ENCODE results near the gene TTLL11. TPM values are rescaled to one million over a fixed set of nuclear protein-coding genes. Genes with fewer than 3 reads are reported as not detected.
A peak's percentile ranks its signal among the peaks of the same experiment; 100 is the strongest.

Gene TTLL11
- total RNA-seq, 2 experiments from 2014 or later: 3.3 to 6.9 TPM

- Histone ChIP-seq H2AFZ (ENCODE audit: low read length) (no peak overlapping the region), H3K4me3 (ENCODE audit: low read depth, low read length, poor library complexity, severe bottlenecking) (no peak overlapping the region), H3K9me2 (ENCODE audit: insufficient read depth, low read length) (no peaks in the 10 kb centered on the region), H3K4me1 (ENCODE audit: insufficient read depth, low read length, poor library complexity, severe bottlenecking) (peaks cover 32% of the 10 kb centered on the region), H4K20me1 (ENCODE audit: insufficient read depth, low read length) (no peaks in the 10 kb centered on the region), H3K36me3 (ENCODE audit: insufficient read depth, low read length) (no peaks in the 10 kb centered on the region), H3K27ac (ENCODE audit: low read depth, low read length, poor library complexity, severe bottlenecking) (no peak overlapping the region), H3K79me2 (ENCODE audit: insufficient read depth, low read depth, low read length) (no peaks in the 10 kb centered on the region), H3K9me3 (ENCODE audit: low read length) (no peaks in the 10 kb centered on the region), H3K4me2 (ENCODE audit: low read length) (no peak overlapping the region)
- no TSS peak for BruUV-seq (replicated peaks)
- no peak for DNase-seq (ENCODE audit: low spot score)
- no peak for TF ChIP-seq EZH2phosphoT487 (IDR thresholded peaks at IDR 0.05; ENCODE audit: borderline replicate concordance, low read depth, low read length)
- TF ChIP-seq CTCF (conservative IDR thresholded peaks at IDR 0.05; ENCODE audit: low read length): no peak
- ChIA-PET CTCF (ENCODE audit: unreplicated experiment) (interaction anchor here (1.0 kb wide), 2 partner anchors 313 to 852 kb away, joined by 3 read pairs; no protein-coding TSS in a partner anchor), POLR2A (interaction anchor here (0.9 kb wide), 1 partner anchor 1463 kb away, joined by 3 read pairs; no protein-coding TSS in a partner anchor)
- intact Hi-C loops (cut with micrococcal nuclease; ENCODE audit: unreplicated experiment): no loop called here
Measured at GRCh38 chr9:121996783-121997182, 96.3 kb downstream of the TTLL11 start.

- H3K79me2 ChIP-seq (ENCODE audit: insufficient read depth, low read depth, low read length): no peaks in the 10 kb centered on the region
- DNase-seq (ENCODE audit: low spot score): no peak
- no peaks in the 10 kb centered on the region for H3K36me3 ChIP-seq (ENCODE audit: insufficient read depth, low read length)
- no peaks in the 10 kb centered on the region for H3K9me2 ChIP-seq (ENCODE audit: insufficient read depth, low read length)
- no peak overlapping the region for H3K4me3 ChIP-seq (ENCODE audit: low read depth, low read length, poor library complexity, severe bottlenecking)
- no peak overlapping the region for H3K27ac ChIP-seq (ENCODE audit: low read depth, low read length, poor library complexity, severe bottlenecking)
- ChIA-PET CTCF (ENCODE audit: unreplicated experiment) (interaction anchor here (1.0 kb wide), 1 partner anchor 312 kb away, joined by 3 read pairs; no protein-coding TSS in a partner anchor), POLR2A (interaction anchor here (0.7 to 0.9 kb wide), 2 partner anchors 171 to 1464 kb away, joined by 3 read pairs; no protein-coding TSS in a partner anchor)
- no TSS peak for BruUV-seq (replicated peaks)
- intact Hi-C loops (cut with micrococcal nuclease; ENCODE audit: unreplicated experiment): no loop called here
- H3K4me2 ChIP-seq (ENCODE audit: low read length): no peak overlapping the region
- H4K20me1 ChIP-seq (ENCODE audit: insufficient read depth, low read length): no peaks in the 10 kb centered on the region
- H3K4me1 ChIP-seq (ENCODE audit: insufficient read depth, low read length, poor library complexity, severe bottlenecking): peaks cover 40% of the 10 kb centered on the region
- H3K9me3 ChIP-seq (ENCODE audit: low read length): no peaks in the 10 kb centered on the region
- H2AFZ ChIP-seq (ENCODE audit: low read length): no peak overlapping the region
- TF ChIP-seq CTCF (conservative IDR thresholded peaks at IDR 0.05; ENCODE audit: low read length) (no peak), EZH2phosphoT487 (IDR thresholded peaks at IDR 0.05; ENCODE audit: borderline replicate concordance, low read depth, low read length) (no peak)
Measured at GRCh38 chr9:121995997-121996396, 97.1 kb downstream of the TTLL11 start.

GRCh38 chr9:121992571-121993212 is 100.4 kb downstream of the TTLL11 start:
- CTCF ChIA-PET (ENCODE audit: unreplicated experiment): no interaction called here
- Histone ChIP-seq H3K4me2 (ENCODE audit: low read length) (peak overlapping the region; percentile 67), H3K4me1 (ENCODE audit: insufficient read depth, low read length, poor library complexity, severe bottlenecking) (peaks cover 45% of the 10 kb centered on the region), H3K9me2 (ENCODE audit: insufficient read depth, low read length) (no peaks in the 10 kb centered on the region), H3K27ac (ENCODE audit: low read depth, low read length, poor library complexity, severe bottlenecking) (peak overlapping the region; percentile 82), H2AFZ (ENCODE audit: low read length) (peak overlapping the region; percentile 92; the same call in 1 of the 2 replicates), H4K20me1 (ENCODE audit: insufficient read depth, low read length) (no peaks in the 10 kb centered on the region), H3K4me3 (ENCODE audit: low read depth, low read length, poor library complexity, severe bottlenecking) (peak overlapping the region; percentile 32), H3K9me3 (ENCODE audit: low read length) (no peaks in the 10 kb centered on the region), H3K36me3 (ENCODE audit: insufficient read depth, low read length) (no peaks in the 10 kb centered on the region), H3K79me2 (ENCODE audit: insufficient read depth, low read depth, low read length) (no peaks in the 10 kb centered on the region)
- DNase-seq (ENCODE audit: low spot score): peak; percentile 95
- no peak for TF ChIP-seq EZH2phosphoT487 (IDR thresholded peaks at IDR 0.05; ENCODE audit: borderline replicate concordance, low read depth, low read length)
- peak; percentile 99 for TF ChIP-seq CTCF (conservative IDR thresholded peaks at IDR 0.05; ENCODE audit: low read length)
- intact Hi-C loops (cut with micrococcal nuclease; ENCODE audit: unreplicated experiment): loop anchor here (1.0 to 5.0 kb wide), 7 partner anchors 49 to 445 kb away; no protein-coding TSS in a partner anchor
- POLR2A ChIA-PET: no interaction called here
- BruUV-seq (replicated peaks): no TSS peak
